Mammary epithelial cell (primary cell): ENCODE results near the gene FRRS1L.

ENCODE experiments used
- EZH2 ChIP-seq: IDR thresholded peaks from 2 replicates; pipeline ENCODE4 v1.6.1; 2012; ENCODE audit warnings: low read length, inconsistent platforms, borderline replicate concordance
- TF ChIP-seq, protein P1 (sequence below), 2 donors: IDR thresholded peaks in 1 of 2; conservative IDR thresholded peaks in 1 of 2; 2 replicates each; pipeline ENCODE4 v1.5.1; 2011 to 2012; ENCODE audit warnings: inconsistent platforms in 2 of 2, low read length in 2 of 2, mild to moderate bottlenecking in 2 of 2, control low read depth in 1 of 2, low read depth in 1 of 2; ENCODE audit not compliant: insufficient read depth in 1 of 2; ENCODE audit errors: extremely low read depth in 1 of 2

DNA sequence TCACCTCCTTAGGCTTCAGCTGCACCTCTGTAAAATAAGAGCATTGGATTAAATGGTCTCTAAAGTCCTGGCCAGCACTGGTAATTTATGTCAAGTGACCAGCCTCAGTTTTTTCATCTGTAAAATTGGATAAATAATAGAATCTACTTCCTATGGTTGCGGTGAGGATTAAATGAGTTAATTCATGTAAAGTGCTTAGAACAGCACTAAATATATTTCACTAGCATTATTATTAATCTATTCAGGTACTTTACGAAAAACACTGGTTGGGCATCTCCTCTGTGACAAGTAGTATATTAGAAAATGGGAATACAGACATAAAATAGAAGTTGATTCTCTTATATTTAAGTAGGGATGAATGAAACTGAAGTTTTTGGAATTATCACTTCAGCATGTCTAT lies 33.5 kb downstream of the FRRS1L start:
- TF ChIP-seq, protein P1, sequence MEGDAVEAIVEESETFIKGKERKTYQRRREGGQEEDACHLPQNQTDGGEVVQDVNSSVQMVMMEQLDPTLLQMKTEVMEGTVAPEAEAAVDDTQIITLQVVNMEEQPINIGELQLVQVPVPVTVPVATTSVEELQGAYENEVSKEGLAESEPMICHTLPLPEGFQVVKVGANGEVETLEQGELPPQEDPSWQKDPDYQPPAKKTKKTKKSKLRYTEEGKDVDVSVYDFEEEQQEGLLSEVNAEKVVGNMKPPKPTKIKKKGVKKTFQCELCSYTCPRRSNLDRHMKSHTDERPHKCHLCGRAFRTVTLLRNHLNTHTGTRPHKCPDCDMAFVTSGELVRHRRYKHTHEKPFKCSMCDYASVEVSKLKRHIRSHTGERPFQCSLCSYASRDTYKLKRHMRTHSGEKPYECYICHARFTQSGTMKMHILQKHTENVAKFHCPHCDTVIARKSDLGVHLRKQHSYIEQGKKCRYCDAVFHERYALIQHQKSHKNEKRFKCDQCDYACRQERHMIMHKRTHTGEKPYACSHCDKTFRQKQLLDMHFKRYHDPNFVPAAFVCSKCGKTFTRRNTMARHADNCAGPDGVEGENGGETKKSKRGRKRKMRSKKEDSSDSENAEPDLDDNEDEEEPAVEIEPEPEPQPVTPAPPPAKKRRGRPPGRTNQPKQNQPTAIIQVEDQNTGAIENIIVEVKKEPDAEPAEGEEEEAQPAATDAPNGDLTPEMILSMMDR (conservative IDR thresholded peaks at IDR 0.05 in 1 of 2, IDR thresholded peaks at IDR 0.05 in 1 of 2; ENCODE audit: extremely low read depth in 1 of 2, insufficient read depth in 1 of 2, low read depth in 1 of 2, low read length in 2 of 2): no peak
- TF ChIP-seq EZH2: no peak
